HG03571 (cell line): ENCODE data around the gene ZNF620.
"Not testable (repeated sequence)": the region's sequence is repeated elsewhere in the genome, so short reads cannot be mapped to it uniquely, and the experiment has no call there.

Source experiments
- ATAC-seq: cut with Tn5 transposase; IDR thresholded peaks from one replicate; pipeline ENCODE4 v1.9.1; 2021; ENCODE audit not compliant: unreplicated experiment

The ZNF620 gene

GRCh38 chr3:40505599-40506462 is at the start of gene ZNF620:
Gene ZNF620 (plus strand): TSS chr3:40506039. CDS start chr3:40506353, 314 bp downstream.
- ATAC-seq = peak; percentile 73

- no peak for ATAC-seq
Measured at GRCh38 chr3:40456279-40456939, 49.4 kb upstream of the ZNF620 start.

- ATAC-seq = peak; percentile 62
Measured at GRCh38 chr3:40456940-40457823, 48.7 kb upstream of the ZNF620 start, which contains the start of gene RPL14. Gene RPL14 (plus strand): TSS chr3:40457339. CDS start chr3:40457472, 133 bp downstream.

- no peak for ATAC-seq
Measured at GRCh38 chr3:40458473-40458872, 47.4 kb upstream of the ZNF620 start.

GRCh38 chr3:40460481-40460880 is 45.4 kb upstream of the ZNF620 start:
- not testable (repeated sequence) for ATAC-seq

GRCh38 chr3:40461161-40461560 is 44.7 kb upstream of the ZNF620 start:
- ATAC-seq = no peak

GRCh38 chr3:40462838-40463237 is 43.0 kb upstream of the ZNF620 start:
- ATAC-seq = not testable (repeated sequence)

GRCh38 chr3:40463579-40463978 is 42.3 kb upstream of the ZNF620 start:
- ATAC-seq = no peak

- no peak for ATAC-seq
Measured at GRCh38 chr3:40464339-40465110, 41.3 kb upstream of the ZNF620 start.

- ATAC-seq = no peak
Measured at GRCh38 chr3:40465111-40465407, 40.8 kb upstream of the ZNF620 start.

GRCh38 chr3:40465456-40465855 is 40.4 kb upstream of the ZNF620 start:
- ATAC-seq = no peak

- ATAC-seq = no peak
Measured at GRCh38 chr3:40468018-40468417, 37.8 kb upstream of the ZNF620 start.

GRCh38 chr3:40470701-40471100 is 35.1 kb upstream of the ZNF620 start:
- no peak for ATAC-seq

- peak; percentile 83 for ATAC-seq
Measured at GRCh38 chr3:40476478-40477470, 29.1 kb upstream of the ZNF620 start, which contains the start of gene ZNF619. Gene ZNF619 (plus strand): TSS chr3:40477122. CDS start chr3:40477980, 858 bp downstream.

GRCh38 chr3:40477666-40478065 is 28.2 kb upstream of the ZNF620 start:
- no peak for ATAC-seq

- ATAC-seq = no peak
Measured at GRCh38 chr3:40487172-40487571, 18.7 kb upstream of the ZNF620 start.

- ATAC-seq = no peak
Measured at GRCh38 chr3:40490916-40491315, 14.9 kb upstream of the ZNF620 start.

- ATAC-seq = no peak
Measured at GRCh38 chr3:40494698-40495097, 11.1 kb upstream of the ZNF620 start.

GRCh38 chr3:40497288-40497687 is 8.6 kb upstream of the ZNF620 start:
- ATAC-seq = no peak
